HG02759 (cell line): ENCODE measurements around the gene SIRT3.
"Not testable (repeated sequence)": the region's sequence is repeated elsewhere in the genome, so short reads cannot be mapped to it uniquely, and the experiment has no call there.

Source experiments
- ATAC-seq: cut with Tn5 transposase; IDR thresholded peaks from one replicate; pipeline ENCODE4 v1.9.1; 2021; ENCODE audit warnings: mild to moderate bottlenecking, moderate library complexity; ENCODE audit not compliant: unreplicated experiment

Gene SIRT3

DNA sequence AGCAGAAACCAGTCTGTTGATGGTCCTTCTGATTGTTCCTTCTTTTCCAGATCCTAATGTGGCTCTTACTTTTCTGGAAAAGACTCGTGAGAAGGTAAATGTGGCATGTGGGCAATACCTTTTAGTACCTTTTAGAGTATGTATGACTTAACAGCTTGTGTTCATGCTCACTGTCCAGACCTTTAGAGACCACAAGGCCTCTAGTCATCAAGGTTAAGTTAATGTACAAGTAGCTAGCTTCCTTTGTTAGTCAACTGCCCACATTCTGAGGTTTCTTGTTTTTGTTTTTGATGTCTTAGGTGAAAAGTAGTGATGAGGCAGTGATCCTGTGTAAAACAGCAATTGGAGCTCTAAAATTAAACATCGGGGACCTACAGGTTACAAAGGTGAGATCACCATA is 8.2 kb upstream of the SIRT3 start:
- ATAC-seq = no peak

DNA sequence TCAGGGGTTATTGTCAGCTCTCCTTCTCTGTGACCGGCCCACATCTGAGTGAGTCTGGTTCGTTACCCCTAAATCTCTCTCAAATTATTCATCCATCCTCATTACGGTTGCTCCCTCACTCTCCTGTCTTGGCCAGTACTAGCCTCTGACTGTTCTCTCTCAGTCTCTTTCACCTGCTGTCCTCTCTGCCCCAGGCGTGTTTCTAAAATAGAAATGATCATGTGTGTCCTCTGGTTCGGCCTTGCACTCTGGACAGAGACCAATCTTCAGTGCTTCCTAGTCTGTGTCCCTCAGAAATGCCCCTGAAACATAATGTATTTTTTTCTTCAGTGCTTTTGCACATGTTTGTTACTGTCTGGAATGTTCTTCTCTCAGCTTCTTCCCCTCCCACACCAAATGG is 5.5 kb upstream of the SIRT3 start:
- no peak for ATAC-seq

DNA sequence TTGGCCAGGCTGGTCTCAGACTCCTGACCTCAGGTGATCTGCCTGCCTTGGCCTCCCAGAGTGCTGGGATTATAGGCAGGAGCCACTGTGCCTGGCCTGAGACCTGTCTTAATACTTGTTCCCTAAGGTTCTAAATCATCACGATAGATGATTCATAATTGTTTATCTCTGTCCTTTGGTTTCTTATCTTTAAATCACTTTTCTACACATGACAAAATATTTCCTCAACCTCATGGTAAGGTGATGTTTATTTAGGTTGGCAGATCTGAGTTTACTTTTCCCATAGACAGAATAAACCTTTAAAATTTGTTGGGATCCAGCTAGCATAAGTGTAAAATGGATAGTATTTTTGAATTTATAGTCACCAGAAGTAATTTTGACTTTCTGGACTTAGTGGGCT is 4.2 kb upstream of the SIRT3 start:
- no peak for ATAC-seq

DNA sequence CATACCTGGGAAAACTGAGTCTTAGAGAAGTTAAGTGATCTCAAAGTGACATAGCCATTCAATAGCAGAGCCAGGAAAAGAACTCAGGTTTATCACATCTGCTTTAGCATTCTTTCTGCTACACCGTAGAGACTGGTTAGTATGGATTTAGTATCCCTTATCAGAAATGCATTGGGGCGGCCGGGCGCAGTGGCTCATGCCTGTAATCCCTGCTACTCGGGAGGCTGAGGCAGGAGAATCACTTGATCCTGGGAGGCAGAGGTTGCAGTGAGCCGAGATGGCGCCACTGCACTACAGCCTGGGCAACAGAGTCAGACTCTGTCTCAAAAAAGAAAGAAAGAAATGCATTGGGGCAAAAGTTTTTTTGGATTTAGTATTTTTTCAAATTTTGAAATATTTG is 2.2 kb upstream of the SIRT3 start:
- ATAC-seq = not testable (repeated sequence)

DNA sequence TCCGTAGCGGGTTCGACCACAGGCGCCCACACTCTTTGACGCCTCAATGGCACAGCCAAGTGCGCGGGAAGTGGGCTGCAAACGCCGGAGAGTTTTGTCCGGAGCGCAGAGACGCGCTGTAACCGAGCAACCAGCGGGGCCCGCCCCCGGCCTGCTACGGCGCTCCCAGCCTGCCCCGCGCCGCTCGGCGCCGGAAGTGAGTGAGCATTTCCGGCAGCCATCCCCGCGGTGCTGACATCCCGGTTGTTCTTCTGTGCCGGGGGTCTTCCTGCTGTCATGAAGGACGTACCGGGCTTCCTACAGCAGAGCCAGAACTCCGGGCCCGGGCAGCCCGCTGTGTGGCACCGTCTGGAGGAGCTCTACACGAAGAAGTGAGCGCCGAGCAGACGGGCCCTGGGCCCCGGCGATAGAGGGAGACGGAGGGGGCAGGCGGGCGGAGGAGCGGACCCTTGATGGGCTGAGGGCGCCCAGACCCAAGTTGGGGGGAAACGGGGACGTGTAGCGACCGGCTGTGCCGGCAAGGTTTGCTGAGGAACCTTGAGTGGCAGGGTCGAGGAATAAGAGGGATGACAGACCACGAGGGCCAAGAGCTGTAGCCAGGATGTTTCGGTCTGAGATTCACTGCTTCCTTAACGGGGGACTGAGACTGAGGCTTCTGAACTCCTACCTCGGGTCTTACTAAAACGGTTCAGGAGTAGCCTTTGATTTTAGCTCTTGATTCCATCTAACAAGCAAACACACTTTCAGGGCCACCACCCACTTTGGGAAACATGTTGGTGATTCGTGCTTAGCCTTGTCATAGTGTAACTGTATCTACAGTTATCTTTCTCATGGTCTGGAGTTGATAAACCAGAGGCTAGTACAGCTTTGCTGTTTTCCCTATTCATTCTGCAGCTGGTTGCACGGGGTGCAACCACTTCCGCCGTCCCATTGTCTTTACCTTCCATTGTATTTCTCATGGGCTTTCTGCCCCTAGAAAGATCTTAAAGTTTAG is 929 bp upstream of the SIRT3 start, which contains the start of gene PSMD13:
PSMD13 (plus strand) TSS at position 203 of the 994 bp plus-strand sequence; CDS start at position 277, 74 bp downstream.
- peak; percentile 87 for ATAC-seq

DNA sequence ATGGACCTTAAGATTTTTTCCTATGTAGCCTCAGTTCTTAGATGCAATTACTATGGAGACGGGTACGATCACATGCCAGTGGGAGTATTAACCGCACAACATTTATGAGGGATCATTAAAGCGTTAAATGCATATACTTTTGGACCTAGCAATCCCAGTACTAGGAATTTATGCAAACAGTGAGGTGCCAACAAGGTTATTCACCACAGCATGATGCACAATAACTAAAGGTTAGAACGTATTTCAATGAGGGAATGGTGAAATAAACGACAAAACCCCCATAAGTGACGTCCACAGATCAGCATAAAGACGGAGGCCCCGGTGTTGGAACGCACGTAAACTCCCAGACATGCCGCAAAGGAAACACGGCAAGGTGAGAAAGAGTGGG is 539 bp downstream of the SIRT3 start:
- no peak for ATAC-seq

DNA sequence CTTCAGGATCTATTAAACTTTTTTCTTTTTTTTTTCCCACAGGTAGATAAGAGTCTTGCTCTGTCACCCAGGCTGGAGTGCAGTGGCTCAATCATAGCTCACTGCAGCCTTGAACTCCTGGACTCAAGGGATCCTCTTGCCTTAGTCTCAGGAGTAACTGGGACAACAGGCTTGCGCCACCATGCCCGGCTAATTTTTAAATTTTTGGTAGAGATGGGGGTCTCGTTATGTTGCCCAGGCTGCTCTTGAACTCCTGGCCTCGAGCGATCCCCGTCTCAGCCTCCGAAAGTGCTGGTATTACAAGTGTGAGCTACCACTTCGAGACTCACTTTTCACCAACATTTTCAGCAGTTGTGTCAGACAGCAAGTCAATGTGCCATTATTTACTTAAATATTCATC is 962 bp downstream of the SIRT3 start:
- ATAC-seq = no peak

DNA sequence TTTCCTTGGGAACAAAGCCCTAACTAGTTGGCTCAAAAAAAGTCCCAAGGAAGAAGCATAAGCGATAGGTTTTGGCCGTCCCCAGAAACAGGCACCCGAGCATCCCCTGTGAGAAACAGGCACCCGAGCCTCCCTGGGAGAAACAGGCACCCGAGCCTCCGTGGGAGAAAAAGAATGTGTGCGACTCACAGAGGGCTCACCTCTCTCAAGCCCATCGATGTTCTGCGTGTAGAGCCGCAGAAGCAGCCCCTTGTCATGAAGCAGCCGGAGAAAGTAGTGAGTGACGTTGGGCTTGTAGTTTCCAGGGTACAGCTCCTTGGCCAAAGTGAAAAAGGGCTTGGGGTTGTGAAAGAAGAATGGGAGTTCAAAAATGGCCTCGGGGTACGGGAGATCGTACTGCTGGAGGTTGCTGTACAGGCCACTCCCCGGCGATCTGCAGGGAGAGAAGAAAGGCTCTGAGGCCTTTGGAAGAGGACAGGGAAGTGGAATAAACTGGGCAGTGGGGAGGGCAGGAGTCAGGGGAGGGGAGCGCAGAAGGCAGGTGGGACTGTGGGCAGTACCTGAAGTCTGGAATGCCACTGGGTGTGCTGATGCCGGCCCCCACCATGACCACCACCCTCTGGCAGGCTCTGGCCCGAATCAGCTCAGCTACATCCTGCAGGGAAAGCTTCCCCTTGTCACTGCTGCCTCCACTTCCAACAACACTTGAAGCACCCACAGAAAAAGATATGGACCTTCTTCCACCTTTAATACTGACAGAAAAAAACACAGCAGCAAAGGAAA is 3.2 kb downstream of the SIRT3 start:
- ATAC-seq = no peak

DNA sequence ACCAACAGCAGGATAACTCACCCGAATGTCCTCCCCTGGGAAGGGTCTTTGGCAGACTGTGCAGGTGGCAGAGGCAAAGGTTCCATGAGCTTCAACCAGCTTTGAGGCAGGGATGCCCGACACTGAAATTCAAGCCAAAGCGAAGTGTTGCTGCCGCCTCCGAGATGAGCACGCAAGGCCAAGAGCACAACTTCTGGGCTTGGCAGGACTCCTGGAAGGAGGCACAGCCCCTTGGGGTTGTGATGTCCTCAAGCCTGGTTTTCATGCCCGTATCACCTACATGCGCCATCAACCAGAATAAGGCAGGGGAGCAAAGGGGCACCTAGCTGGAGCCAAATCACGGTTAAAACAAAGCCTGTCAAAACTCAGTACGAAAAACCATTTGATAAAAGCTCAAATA is 5.7 kb downstream of the SIRT3 start:
- no peak for ATAC-seq

DNA sequence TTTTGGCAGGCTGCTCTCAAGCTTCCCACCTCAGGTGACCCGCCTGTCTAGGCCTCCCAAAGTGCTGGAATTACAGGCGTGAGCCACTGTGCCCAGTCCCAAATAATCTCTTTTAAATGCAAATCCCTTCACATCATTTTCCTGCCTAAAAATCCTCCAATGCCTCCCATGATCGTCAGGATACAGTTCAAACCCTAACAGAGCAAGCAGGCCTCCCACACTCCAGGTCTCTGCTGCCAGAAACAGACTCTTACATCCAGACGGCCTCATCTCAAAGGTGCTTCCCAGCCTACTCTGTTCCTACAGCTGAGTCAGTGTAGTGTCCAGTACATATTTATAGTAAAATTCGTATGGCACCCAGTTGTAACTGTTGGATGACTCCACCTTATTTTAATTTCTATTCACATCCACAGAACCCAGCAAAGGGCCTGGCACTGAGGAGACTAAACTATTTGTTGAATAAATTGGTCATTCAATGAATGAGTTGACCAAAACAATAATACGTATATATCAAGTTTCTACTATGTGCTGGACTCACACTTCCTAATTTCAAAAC is 8.2 kb downstream of the SIRT3 start:
- ATAC-seq = no peak

DNA sequence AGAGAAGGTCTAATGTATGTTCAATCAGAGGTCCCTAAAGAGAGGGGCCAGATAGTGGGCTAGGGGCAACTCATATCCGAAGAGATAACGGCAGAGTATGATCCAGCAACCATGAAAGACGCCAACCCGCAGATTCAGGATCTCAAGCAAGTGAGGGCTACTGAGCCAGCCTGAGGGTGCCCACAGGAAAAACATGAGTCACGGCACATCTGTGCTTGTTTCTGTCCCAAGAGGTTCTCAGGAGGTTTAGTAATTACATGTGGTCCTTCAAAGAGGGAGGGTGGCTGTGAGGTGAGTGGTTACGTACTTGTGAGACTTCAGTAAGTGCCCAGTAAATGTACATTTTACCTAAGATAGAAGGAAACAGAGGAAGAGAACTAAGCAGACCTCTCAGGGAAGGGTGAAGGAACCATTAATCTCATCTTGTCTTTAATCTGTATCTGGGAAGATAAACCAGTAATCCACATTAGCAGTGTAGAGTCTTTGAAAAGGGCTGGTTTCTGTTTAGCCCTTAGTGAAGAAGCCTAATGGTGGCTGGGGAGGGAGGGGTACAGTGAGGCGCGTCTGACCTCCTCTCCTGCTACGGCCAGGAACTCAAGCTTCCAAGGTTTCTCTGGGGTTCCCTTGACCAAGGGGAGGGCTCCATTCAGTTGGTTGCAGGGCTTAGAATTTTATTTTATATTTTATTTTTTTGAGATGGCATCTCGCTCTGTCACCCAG is 10.2 kb downstream of the SIRT3 start:
- ATAC-seq = no peak

DNA sequence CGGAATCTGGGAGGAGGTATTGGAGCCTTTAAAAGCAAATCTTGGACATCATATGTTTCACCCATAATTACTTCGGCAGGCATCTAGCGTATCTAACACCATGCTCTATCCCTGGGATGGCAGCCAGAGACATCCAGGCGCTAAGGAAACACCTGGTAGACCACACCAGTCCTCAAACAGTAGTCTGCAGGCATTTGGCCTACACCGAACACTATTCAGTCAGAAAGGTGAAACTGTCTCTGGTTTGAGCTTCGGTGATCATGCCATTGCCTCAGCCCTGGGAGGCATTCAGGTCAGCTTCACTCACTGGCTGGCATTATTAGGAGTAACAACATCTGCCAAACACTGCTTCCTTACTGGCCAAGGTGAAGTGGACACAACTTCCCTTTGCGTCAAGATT is 11.7 kb downstream of the SIRT3 start:
- ATAC-seq = no peak

DNA sequence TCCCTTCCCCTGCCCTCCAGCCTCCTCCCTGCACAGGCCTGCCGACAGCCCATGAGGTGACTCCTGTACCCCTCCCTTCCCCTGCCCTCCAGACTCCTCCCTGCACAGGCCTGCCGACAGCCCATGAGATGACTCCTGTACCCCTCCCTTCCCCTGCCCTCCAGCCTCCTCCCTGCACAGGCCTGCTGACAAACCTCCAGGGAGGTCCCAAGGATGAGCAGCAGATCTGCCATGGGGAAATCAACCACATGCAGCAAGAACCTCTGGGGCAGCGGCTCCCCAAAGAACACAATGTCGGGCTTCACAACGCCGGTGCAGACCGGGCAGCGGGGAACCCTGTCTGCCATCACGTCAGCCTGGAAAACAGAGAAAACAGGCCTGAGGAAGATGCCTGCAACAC is 12.3 kb downstream of the SIRT3 start:
- no peak for ATAC-seq

DNA sequence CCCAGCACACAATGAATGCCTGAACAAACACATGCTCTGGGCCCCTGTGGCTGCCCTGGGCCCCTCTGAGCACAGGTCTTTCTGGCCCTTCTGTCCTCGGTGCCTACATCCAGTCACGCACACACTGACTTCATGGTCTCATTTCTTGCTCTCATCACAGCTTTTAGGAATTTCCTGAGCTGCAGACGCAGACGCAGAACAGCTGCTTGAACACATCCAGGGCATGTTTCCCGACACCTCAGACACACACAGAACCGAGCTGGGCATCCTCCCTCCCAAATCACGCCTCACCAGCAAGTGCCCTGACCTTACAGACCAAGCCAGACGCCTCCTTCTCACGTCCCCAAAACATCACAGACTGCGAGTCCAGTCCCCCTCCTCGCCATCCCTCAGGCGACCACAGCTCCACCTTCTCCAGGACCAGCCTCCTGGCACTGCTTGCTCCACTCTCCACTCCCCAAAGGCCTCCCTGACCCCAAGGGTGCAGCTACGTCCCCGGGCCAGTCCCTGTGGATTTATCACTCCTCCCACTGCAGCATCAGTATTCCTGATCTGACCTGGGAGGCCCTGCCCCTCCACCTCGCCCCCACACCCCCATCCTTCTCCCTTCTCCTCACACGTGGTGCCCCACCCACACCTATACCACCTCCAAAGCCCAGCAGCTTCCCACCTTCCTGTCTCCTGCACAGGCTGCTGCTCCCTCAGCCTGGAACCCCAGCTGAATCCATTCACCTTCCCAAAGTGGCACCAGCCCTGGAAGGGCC is 12.9 kb downstream of the SIRT3 start:
- no peak for ATAC-seq

DNA sequence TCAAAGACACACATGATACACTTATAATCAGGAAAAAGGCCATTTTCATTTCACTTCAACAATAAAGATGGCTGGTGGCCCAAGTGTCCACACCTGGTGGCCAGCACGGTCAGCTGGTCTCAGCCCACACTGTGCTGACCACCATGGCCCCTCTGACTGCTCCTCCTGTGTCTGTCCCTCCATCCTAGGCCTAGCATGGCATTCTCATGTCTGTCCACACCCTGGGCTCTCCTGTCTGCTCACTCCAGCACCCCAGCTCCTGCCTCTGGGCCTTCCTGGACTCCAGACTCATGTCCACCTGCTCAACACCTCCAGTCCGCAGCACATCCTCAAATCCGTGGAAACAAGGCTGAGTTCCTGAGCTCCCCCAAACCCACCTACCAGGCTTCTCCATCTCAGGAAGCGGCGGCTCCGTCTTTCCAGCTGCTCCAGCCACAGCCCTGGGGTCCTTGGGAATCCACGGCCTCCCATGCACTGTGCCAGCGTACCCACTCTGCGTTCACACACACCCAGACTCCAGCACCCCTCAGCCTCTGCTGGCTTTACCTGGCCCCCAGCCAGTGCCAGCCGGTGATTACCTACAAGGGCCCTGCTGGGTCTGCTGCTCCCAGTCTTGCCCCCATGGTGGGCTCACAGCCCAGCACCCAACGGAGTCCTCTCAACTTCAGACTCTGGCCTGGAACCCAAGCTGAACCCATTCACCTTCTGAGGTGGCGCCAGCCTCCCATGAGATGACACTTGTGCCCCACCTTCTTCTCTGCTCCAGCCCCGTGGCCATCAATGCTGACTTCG is 13.9 kb downstream of the SIRT3 start:
- ATAC-seq = no peak

DNA sequence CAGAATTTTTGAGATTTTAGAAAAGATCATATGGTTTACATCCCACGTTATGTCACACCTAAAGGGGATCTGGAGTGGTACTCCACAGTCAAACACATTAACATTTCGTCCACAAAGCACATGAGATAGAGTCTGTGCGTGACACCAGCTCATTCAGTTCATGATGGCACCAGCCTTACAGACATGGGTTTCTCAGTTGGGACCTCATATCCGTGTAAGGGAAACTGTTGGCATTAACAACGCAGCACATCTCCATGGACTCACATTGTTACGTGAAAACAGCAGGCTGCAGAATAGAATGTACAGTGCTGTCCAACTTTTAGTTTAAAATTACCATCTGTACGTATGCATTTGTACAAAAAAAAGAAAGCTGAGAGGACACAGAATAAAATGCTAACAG is 14.6 kb downstream of the SIRT3 start:
- ATAC-seq = no peak

DNA sequence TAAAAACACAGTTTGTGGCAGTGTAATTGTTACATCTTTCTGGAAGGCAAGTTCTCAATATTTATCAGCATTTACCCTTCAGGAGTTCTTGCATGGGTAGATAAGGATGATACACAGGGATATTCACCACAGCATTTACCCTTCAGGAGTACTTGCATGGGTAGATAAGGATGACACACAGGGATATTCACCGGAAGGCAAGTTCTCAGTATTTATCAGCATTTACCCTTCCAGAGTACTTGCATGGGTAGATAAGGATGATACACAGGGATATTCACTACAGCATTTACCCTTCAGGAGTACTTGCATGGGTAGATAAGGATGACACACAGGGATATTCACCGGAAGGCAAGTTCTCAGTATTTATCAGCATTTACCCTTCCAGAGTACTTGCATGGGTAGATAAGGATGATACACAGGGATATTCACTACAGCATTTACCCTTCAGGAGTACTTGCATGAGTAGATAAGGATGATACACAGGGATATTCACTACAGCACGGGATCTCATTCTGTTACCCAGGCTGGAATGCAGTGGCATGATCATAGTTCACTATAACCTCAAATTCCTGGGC is 15.4 kb downstream of the SIRT3 start:
- ATAC-seq = not testable (repeated sequence)

DNA sequence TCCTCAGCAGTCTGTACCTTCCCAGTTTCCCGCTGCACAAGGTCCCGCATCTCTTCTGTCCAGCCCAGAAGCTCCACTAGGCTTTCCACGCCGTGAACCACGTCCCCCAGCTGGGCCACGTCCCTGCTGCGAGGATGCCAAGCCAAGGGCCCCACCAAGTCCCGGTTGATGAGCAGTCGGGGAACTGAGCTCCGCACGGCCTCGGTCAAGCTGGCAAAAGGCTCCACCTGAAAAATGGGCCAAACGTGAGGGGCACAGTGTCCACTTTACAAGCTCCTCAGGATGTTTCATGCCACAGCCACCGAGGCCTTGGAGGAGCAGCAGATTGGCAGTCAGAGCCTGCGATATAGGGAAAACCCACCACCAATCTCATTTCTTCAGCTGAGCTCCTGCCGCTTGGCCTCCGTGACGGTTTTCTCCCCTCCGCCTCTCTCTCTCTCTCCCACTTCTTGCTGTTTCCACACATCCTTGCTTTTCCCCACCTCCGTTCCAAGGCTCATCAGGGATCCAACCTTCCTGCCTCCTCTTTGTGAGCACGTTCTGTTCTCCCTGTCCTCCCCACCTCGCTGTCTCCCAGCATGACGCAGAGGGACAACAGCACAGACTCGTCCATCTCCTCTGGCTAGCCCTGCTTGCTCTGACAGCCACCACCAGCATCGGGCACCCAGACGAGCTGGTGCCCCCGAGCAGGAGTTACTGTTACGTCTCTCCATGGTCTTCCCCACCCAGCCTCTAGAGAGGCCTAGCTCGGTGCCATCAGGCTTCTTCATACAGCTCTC is 17.1 kb downstream of the SIRT3 start:
- ATAC-seq = no peak
